OCI-LY3 (cell line): Measurements from ENCODE around the gene CSPG4.

Experiments
- EZH2phosphoT487 ChIP-seq: fragments of 200-600 bp; shearing (Covaris generic); IDR thresholded peaks from 2 replicates; pipeline ENCODE4 v1.6.1; 2018; ENCODE audit warnings: antibody characterized with exemption, mixed run types, low read depth
- TF ChIP-seq, protein P1 (sequence below): fragments of 200-600, 300-600 bp; sonication (generic); IDR thresholded peaks from 2 replicates; pipeline ENCODE4 v1.5.1; 2014; ENCODE audit warnings: antibody characterized with exemption, low read length, low read depth

GRCh38 chr15:75751116-75751875 is 38.6 kb upstream of the CSPG4 start:
- TF ChIP-seq, protein P1, sequence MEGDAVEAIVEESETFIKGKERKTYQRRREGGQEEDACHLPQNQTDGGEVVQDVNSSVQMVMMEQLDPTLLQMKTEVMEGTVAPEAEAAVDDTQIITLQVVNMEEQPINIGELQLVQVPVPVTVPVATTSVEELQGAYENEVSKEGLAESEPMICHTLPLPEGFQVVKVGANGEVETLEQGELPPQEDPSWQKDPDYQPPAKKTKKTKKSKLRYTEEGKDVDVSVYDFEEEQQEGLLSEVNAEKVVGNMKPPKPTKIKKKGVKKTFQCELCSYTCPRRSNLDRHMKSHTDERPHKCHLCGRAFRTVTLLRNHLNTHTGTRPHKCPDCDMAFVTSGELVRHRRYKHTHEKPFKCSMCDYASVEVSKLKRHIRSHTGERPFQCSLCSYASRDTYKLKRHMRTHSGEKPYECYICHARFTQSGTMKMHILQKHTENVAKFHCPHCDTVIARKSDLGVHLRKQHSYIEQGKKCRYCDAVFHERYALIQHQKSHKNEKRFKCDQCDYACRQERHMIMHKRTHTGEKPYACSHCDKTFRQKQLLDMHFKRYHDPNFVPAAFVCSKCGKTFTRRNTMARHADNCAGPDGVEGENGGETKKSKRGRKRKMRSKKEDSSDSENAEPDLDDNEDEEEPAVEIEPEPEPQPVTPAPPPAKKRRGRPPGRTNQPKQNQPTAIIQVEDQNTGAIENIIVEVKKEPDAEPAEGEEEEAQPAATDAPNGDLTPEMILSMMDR, result no peak
- no peak for TF ChIP-seq EZH2phosphoT487
